GM23248 (cell line): ENCODE data around the gene EXOC6.

ENCODE experiments used
- EZH2 ChIP-seq: fragments of 200-600 bp; sonication (generic); IDR thresholded peaks from 2 replicates; pipeline ENCODE4 v1.6.1; 2018; ENCODE audit warnings: antibody characterized with exemption, mild to moderate bottlenecking; ENCODE audit not compliant: insufficient read depth, poor library complexity, severe bottlenecking
- EZH2phosphoT487 ChIP-seq: fragments of 200-600 bp; sonication (generic); IDR thresholded peaks from 2 replicates; pipeline ENCODE4 v1.6.1; 2018; ENCODE audit warnings: antibody characterized with exemption, moderate library complexity, mild to moderate bottlenecking, low read depth; ENCODE audit not compliant: insufficient read depth

GRCh38 chr10:92918603-92919002 lies 70.3 kb downstream of the EXOC6 start:
- TF ChIP-seq EZH2 (no peak), EZH2phosphoT487 (no peak)
